HuH-7.5 (cell line): ENCODE measurements around the gene GPX4.
A peak's percentile ranks its signal among the peaks of the same experiment; 100 is the strongest.

ENCODE experiments used
- DNase-seq: peaks from one replicate; pipeline ENCODE4 v3.0.0; 2011; ENCODE audit warnings: low spot score

The GPX4 gene

GRCh38 chr19:1103708-1104310 is at the start of gene GPX4:
Gene GPX4, plus strand, starts transcription at chr19:1103994. Its CDS starts 50 bp downstream, at chr19:1104044.
- DNase-seq, result peak; percentile 100

- no peak for DNase-seq
Observed at GRCh38 chr19:1054102-1055027, 49.4 kb upstream of the GPX4 start.

- DNase-seq, result no peak
Observed at GRCh38 chr19:1055028-1055425, 48.8 kb upstream of the GPX4 start.

- DNase-seq, result no peak
Observed at GRCh38 chr19:1055886-1056620, 47.7 kb upstream of the GPX4 start.

GRCh38 chr19:1057176-1057855 is 46.5 kb upstream of the GPX4 start:
- no peak for DNase-seq

- DNase-seq, result no peak
Observed at GRCh38 chr19:1058112-1058511, 45.7 kb upstream of the GPX4 start.

GRCh38 chr19:1060689-1061088 is 43.1 kb upstream of the GPX4 start:
- DNase-seq, result no peak

GRCh38 chr19:1061987-1062386 is 41.8 kb upstream of the GPX4 start:
- DNase-seq, result no peak

GRCh38 chr19:1062387-1063029 is 41.3 kb upstream of the GPX4 start:
- DNase-seq, result no peak

GRCh38 chr19:1063030-1063908 is 40.5 kb upstream of the GPX4 start:
- no peak for DNase-seq

GRCh38 chr19:1063909-1064660 is 39.7 kb upstream of the GPX4 start:
- DNase-seq, result no peak

GRCh38 chr19:1064661-1065605 is 38.9 kb upstream of the GPX4 start:
- peak; percentile 96 for DNase-seq

GRCh38 chr19:1065606-1066109 is 38.1 kb upstream of the GPX4 start:
- DNase-seq, result peak; percentile 83

GRCh38 chr19:1066251-1066747 is 37.5 kb upstream of the GPX4 start:
- DNase-seq, result peak; percentile 77

- DNase-seq, result peak; percentile 72
Observed at GRCh38 chr19:1066748-1067340, 37.0 kb upstream of the GPX4 start, which contains the start of gene ARHGAP45. Gene ARHGAP45, plus strand, starts transcription at chr19:1067167. Its CDS starts 239 bp downstream, at chr19:1067406.

- no peak for DNase-seq
Observed at GRCh38 chr19:1067341-1067957, 36.3 kb upstream of the GPX4 start.
